Measurements from ENCODE around the gene BCS1L.

BCS1L gene

DNA sequence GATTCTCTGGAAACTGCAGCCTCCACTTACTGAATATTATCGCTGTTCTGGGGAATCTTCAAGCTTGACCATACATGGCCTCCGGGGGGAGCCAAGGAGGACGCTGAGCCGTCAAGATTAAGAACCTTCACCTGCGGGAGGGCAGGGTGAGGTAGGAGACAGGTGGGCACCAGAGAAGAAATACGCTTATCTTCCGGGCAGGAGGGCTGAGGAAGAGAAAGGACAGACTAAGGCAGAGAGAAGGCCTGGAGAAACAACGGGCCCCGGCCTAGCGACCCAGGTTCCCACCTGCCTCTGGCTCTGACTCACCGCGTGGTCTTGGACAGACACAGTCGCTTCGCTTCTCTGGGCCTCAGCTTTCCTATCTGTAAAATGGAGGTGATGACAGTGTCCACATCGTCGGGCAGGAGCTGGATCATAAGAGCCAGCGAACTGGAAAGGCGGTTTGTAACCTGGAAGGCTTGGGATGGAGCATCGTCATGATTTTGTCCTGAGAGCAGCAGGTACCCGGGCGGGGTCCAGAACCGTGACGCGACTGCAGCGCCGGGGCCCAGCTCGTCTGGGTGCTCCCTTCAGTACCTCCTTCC, 719 bp upstream of the BCS1L start:
- TF ChIP-seq, protein P1, sequence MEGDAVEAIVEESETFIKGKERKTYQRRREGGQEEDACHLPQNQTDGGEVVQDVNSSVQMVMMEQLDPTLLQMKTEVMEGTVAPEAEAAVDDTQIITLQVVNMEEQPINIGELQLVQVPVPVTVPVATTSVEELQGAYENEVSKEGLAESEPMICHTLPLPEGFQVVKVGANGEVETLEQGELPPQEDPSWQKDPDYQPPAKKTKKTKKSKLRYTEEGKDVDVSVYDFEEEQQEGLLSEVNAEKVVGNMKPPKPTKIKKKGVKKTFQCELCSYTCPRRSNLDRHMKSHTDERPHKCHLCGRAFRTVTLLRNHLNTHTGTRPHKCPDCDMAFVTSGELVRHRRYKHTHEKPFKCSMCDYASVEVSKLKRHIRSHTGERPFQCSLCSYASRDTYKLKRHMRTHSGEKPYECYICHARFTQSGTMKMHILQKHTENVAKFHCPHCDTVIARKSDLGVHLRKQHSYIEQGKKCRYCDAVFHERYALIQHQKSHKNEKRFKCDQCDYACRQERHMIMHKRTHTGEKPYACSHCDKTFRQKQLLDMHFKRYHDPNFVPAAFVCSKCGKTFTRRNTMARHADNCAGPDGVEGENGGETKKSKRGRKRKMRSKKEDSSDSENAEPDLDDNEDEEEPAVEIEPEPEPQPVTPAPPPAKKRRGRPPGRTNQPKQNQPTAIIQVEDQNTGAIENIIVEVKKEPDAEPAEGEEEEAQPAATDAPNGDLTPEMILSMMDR (IDR thresholded peaks at IDR 0.05; ENCODE audit: low read depth, low read length, missing control alignments): peak; percentile 53
- DNase-seq (ENCODE audit: extremely low read depth, low read depth): no peak
- H3K4me3 ChIP-seq (replicated peaks; ENCODE audit: low read depth, low read length): peak overlapping the region; percentile 78

DNA sequence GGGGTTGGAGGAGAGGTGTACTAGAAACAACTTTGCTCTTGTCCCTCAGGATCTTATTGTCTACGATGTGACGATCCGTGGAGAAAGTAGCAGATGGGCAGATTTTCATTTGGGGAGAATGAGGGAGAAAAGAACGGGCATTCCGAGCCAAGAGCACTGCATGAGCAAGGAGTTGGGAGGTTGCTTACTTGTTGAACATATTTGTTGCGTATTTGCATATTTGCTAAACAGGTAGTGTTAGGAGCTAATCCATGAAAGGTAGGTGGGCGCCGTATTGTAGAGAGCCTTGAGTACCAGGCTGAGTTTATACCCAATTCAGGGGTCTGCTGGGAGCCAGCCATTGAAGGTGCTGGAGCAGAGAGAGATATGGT, 490 bp downstream of the BCS1L start:
- TF ChIP-seq, protein P1 (IDR thresholded peaks at IDR 0.05; ENCODE audit: low read depth, low read length, missing control alignments): no peak
- H3K4me3 ChIP-seq (replicated peaks; ENCODE audit: low read depth, low read length): peak overlapping the region; percentile 78
- no peak for DNase-seq (ENCODE audit: extremely low read depth, low read depth)

DNA sequence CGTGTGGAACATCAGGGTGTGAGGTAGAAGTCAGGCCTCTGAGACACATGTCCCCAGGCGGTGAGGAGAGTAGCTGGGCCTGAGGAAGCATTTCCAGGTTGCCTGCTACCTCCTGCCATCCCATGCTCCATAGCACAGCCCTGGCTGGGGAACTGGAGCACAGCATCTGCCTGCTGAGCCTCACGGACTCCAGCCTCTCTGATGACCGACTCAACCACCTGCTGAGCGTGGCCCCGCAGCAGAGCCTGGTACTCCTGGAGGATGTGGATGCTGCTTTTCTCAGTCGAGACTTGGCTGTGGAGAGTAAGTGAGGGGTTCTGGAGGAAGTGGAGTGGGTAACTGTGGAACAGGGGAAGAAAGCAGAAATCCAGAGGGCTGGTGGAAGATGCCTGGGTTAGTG, 2.9 kb downstream of the BCS1L start:
- TF ChIP-seq, protein P1 (IDR thresholded peaks at IDR 0.05; ENCODE audit: low read depth, low read length, missing control alignments): no peak
- no peak overlapping the region for H3K4me3 ChIP-seq (replicated peaks; ENCODE audit: low read depth, low read length)
- DNase-seq (ENCODE audit: extremely low read depth, low read depth): no peak

DNA sequence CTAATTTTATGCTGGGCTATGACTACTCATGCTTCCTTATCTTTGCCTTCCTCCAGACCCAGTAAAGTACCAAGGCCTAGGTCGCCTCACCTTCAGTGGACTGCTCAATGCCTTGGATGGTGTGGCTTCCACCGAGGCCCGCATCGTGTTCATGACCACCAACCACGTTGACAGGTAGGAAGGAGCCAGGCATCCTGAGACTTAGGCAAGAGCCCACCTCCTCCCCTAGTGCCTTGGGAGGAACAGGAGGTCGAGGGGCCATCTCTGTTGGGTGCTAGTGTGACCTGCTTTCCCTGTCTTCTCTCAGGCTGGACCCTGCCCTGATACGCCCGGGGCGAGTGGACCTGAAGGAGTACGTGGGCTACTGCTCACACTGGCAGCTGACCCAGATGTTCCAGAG, 3.3 kb downstream of the BCS1L start:
- TF ChIP-seq, protein P1 (IDR thresholded peaks at IDR 0.05; ENCODE audit: low read depth, low read length, missing control alignments): no peak
- H3K4me3 ChIP-seq (replicated peaks; ENCODE audit: low read depth, low read length): no peak overlapping the region
- DNase-seq (ENCODE audit: extremely low read depth, low read depth): no peak

DNA sequence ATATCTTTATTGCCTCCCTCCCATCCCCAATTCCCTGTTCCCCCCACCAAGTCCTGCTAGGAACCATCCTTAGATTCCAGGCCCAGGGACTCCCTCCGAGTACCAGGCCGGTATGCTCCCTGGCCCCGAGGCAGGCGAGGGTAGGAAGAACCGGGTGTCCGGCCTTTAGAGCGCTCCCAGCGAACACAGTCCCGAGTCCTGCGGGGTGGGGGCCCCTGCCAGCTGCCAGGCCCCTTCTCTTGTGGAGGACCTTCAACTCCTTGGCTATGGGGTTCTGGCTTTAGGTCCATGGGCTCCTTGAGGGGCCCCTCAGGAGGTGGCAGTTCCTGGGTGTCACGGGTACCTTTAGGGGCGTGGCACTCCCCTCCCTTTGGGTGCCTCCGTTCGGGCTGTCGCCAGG, 4.4 kb downstream of the BCS1L start:
- no peak overlapping the region for H3K4me3 ChIP-seq (replicated peaks; ENCODE audit: low read depth, low read length)
- DNase-seq (ENCODE audit: extremely low read depth, low read depth): no peak
- TF ChIP-seq, protein P1 (IDR thresholded peaks at IDR 0.05; ENCODE audit: low read depth, low read length, missing control alignments): no peak

DNA sequence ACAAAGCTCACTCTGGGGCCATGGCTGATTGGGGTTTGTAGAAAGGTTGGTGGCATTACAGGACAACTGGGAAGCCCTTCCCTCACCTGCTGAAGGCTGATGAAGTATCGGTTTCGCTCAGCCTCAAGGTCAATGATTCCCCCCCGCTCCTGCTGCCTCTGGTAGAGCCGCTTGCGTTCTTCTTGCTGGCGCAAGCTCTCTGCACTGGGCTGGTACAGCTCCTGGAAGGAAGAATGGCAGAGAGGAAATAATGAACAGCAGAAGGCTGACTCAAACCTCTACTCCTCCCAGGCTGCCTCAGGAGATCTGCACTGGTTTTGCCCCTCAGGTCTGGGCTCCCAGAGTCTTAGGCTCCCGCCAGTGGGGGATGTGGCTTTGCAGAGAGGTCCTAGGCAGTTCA, 5.2 kb downstream of the BCS1L start:
- TF ChIP-seq, protein P1 (IDR thresholded peaks at IDR 0.05; ENCODE audit: low read depth, low read length, missing control alignments): no peak
- DNase-seq (ENCODE audit: extremely low read depth, low read depth): no peak
- no peak overlapping the region for H3K4me3 ChIP-seq (replicated peaks; ENCODE audit: low read depth, low read length)

DNA sequence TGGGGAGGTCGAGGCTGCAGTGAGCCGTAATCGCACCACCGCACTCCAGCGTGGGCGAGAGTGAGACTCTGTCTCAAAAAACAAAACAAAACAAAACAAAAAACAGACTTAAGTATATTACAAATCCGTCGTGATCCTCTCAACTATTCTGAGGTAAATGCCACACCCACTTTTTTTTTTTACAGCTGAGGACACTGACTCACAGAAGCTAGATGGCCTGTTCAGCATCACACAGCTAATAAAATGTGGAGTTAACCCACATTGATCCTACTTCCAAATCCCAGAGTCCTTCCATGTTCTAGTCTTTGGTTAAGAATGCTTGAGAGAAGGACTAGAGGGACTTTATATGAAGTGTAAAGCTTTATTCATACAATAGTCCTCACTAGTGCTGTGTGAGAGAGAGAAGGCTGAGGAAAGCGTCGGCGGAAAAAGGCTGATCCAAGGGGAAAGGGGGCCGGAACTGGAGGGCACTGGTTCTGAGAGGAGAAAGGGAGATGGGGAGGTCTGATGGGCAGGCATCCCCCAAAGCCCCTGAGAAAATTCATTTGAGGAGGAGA, 11.7 kb downstream of the BCS1L start:
- peak overlapping the region; percentile 65 for H3K4me3 ChIP-seq (replicated peaks; ENCODE audit: low read depth, low read length)
- DNase-seq (ENCODE audit: extremely low read depth, low read depth): no peak
- TF ChIP-seq, protein P1 (IDR thresholded peaks at IDR 0.05; ENCODE audit: low read depth, low read length, missing control alignments): no peak

Measured in HFF-Myc (cell line).